Measurements from ENCODE around the gene ADAM15.
A peak's percentile ranks its signal among the peaks of the same experiment; 100 is the strongest.

Gene ADAM15

DNA sequence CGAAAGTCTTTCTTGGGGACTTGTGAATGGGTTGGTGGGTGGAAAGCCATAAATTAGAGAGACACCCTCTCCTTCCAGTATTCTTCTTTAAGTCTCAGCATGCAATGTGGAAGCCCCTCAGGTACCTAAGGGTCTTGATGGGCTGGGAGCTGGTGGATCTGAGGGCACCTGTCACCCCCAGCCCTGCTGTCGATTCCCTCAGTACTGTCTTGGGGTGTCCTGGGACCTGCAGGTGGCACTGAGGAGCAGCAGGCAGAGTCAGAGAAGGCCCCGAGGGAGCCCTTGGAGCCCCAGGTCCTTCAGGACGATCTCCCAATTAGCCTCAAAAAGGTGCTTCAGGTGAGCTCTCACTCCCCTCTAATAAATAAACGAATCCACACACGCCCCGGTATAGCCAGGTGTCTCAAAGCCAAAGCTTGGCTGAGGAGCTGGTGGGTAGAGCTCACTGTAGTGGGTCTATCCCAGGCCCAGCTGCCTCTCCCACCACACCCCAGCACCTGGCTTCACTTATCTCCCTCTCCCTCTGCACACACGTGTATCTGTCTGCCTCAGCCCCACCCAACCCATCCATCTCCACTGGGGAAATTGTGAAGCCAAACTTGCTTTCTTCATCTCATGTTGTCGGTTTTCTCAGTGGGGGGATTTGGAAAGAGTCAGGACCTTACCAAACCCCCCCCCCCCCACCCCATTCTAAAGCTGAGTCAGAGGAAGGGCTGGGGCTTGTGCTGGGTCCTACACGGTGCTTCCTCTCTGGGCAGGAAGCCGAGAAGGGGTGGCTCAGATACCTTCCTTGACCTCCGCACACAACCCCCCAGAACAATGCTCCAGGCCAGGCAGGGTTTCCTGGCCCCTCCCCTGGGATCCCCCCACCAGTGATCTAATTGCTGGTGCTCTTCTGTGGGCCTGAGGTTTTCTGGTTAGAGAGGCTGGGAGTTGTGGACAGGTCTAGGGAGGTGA, 1.6 kb downstream of the ADAM15 start:
- DNase-seq, result no peak

DNA sequence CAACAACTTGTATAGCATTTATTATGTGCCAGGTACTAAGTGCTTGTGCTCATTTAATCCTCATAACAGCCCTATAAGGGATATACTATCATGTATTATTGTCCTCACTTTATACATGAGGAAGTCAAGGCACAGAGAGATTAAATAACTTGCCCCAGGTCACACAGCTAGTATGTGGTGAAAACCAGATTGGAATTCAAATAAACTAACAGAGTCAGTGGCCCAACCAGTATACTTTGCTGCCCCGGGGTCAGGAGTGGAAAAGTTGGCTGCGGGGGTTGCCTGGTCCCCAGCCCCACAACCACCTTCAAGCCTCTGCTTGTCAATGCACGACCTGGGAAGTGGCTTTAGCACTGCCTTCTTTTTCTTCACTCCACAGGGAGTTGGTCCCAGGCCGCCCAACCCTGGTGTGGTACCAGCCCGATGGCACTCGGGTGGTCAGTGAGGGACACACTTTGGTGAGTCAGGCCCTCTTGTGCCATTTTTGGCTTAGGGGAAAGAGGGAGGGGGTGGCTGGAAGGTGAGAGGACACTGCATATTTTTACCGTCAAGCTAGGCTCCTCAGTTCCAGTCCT, 2.5 kb downstream of the ADAM15 start:
- no peak for DNase-seq

DNA sequence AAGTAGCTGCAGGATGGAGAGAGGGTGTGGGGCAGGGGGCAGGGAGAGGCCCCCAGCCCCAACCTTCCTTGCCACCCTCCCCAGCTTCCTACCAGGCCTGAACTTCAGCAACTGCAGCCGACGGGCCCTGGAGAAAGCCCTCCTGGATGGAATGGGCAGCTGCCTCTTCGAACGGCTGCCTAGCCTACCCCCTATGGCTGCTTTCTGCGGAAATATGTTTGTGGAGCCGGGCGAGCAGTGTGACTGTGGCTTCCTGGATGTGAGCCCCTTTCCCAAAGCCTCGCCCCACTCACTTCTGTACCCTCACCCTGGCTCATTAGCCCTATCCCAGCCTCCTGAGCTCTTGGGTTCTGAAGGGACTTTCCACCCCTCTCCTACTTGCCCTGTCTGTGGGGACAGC, 6.0 kb downstream of the ADAM15 start:
- no peak for DNase-seq

DNA sequence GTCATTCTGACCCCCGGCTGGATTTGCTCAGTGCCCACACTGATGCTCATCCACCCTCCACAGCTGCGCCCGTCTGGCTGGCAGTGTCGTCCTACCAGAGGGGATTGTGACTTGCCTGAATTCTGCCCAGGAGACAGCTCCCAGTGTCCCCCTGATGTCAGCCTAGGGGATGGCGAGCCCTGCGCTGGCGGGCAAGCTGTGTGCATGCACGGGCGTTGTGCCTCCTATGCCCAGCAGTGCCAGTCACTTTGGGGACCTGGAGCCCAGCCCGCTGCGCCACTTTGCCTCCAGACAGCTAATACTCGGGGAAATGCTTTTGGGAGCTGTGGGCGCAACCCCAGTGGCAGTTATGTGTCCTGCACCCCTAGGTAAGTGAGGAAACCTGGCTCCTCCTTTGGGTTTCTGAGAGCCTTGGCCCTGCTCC, 6.7 kb downstream of the ADAM15 start:
- no peak for DNase-seq

DNA sequence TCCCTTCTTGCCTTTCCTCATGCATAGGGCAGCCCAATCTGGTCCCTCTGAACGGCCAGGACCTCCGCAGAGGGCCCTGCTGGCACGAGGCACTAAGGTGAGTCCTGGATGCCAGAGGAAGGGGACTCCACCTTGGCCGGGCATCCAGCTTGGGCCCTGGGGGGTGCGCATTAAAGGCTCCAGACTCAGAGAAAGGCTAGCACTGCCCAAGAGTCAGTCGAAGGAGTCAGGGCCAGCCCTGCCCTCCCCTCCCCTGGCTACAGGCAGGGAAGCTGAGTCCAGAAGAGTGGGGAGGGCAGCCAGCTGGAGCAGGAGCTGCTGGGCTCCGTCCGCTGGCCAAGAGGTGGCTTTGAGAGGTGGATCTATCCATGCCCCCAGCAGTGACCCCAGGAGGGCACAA, 9.6 kb downstream of the ADAM15 start:
- no peak for DNase-seq

DNA sequence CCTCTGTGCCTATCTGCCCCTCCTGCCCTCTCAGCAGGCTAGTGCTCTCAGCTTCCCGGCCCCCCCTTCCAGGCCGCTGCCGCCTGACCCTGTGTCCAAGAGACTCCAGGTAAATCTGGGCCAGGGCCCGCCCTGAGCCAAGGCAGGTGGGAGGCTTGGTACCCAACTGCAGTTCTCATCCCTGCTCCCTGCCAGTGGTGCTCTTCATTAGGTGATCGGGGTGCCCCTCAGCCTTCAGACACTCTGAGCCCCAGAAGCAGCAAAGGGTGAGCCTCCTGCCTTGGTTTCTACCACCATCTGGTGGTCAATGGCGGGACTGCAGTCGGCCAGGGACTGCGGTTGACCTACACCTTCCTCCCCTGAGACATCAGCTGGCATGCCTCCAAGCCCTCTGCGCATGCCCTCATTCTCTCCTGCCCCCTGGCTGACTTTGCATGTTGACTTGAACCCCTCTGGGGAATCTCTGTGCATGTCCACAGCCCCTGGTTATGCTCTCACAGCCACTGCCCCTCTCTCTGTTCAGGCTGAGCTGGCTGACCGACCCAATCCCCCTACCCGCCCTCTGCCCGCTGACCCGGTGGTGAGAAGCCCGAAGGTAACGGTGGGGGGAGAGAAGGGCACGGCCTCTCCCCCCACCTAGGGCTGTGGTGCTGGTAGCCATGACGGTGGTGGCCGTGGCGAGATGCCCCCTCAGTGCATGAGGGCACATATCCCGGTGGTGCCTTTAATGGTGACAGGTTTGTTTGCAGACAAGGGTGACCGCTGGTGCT, 10.4 kb downstream of the ADAM15 start:
- DNase-seq, result peak; percentile 93

DNA sequence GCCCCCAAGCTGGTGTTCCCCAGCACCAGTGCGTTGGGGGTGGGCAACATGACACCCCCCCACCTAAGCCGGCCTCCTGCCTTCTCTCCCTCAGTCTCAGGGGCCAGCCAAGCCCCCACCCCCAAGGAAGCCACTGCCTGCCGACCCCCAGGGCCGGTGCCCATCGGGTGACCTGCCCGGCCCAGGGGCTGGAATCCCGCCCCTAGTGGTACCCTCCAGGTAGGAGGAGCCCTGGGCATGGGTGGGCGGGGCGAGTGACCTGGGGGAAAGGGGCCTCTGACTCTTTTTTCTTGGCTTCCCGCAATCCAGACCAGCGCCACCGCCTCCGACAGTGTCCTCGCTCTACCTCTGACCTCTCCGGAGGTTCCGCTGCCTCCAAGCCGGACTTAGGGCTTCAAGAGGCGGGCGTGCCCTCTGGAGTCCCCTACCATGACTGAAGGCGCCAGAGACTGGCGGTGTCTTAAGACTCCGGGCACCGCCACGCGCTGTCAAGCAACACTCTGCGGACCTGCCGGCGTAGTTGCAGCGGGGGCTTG, 11.1 kb downstream of the ADAM15 start:
- DNase-seq, result no peak

DNA sequence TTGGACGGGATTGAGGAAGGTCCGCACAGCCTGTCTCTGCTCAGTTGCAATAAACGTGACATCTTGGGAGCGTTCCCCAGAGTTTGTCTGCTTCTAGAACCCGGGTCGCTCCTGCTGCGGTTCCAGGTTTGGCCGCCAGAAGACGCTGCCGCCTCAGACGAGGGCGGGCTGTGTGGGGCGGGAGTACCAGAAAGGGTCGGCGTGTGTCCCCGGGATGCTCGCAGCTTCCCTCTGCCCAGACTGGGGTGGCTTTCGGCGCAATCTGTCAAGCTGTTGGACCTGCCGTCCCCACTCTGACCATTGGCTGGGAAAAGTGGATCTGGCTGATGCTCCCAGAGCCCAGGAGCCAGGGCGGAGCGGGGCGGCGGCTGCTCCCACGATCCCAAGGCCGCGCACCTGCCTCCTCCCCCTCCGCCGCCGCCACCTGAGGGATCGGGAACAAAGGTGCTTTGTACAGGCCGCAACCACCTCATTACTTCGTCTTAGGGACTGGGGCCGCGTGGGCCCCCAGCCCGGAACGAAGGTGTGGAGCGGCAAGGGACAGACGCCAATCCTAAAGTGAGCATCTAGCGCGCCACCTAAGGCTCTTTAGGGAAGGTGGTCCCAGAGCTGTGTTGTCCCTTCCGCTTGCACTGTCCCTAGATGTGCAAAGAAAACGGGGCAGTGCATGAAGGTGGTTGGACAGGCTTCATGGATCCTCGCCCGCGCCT, 11.7 kb downstream of the ADAM15 start:
- peak; percentile 72 for DNase-seq

DNA sequence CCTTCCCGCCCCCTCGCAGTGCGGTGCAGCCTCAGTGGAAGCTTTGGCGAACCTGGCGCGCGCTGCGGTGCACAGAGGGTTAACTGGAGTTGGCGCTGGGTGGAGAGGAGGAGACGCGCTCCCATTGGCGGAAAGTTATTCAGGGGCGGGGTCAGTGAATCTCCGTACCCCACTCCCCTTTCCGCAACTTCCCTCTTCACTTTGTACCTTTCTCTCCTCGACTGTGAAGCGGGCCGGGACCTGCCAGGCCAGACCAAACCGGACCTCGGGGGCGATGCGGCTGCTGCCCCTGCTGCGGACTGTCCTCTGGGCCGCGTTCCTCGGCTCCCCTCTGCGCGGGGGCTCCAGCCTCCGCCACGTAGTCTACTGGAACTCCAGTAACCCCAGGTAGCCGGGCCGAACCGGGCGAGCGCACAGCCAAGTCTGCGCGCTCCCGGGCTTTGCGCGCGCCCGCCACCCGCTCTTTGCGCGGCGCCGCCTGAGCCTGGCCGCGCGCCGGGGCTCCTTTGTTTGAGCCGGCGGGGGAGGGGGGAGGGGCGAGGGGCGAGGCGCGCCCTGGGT, 12.5 kb downstream of the ADAM15 start, which contains the start of gene EFNA4:
Gene EFNA4, plus strand, starts transcription at position 191 of the 561 bp plus-strand sequence. Its CDS starts 84 bp downstream, at position 275.
- peak; percentile 86 for DNase-seq

DNA sequence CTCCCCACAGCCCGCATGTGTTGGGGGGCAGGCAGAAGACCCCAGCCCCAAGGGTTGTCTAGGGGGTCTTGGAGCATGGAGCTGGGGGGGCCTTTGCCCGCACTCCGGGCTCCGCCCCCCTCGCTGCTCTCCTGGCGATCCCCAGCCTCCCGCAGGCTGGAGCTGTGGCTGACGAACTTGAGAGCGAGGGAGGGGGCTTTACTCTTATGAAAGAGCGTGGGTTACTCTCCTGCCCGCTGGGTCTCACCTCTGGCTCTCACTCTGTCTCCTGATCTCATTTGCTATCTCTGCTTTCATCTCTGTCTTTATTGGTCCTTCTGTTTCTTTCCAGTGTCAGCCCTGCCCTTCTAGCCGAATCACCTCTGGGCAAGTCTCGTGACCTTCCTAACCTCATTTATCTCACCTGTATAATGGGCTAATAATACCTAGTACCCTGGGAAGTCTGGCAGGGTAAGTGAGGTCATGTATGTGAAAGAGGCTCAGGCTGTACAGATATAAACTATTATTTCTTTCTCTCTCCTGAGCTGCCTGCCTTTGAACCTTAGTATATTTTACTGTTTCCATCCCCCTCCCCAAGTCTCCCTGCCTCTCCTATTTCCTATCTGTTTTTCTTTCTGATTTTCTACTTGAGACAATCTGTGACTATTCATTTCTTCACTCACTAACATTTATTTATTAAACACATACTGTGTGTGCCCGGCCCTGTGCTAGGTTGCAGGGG, 13.2 kb downstream of the ADAM15 start:
- no peak for DNase-seq

DNA sequence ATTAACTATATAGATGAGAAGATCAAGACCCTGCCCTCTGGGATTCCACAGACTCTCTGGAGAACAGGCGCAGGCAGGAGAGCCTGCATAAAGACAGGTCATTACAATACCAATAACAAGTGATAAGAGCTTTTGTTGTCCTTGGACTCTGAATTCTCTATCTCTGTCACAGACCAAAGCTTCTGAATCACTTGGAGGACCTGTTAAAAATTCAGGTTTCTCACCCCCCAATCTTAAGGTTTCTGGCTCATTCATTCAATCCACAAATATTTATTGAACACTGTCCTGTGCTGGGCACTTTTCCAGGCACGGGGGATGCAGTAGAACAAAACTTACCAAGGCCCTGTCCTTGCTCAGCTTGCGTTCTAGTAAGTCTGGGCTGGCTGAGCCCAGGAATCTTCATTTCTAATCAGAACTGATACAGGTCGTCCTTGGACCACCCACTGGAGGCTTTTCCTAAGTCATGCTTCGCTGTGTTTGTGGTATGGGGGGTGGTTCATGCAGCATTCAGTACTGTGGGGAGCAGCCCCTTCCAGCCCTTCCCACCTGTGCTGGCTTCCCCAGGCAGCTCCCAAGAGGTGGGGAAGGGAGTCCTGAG, 13.8 kb downstream of the ADAM15 start:
- DNase-seq, result no peak

DNA sequence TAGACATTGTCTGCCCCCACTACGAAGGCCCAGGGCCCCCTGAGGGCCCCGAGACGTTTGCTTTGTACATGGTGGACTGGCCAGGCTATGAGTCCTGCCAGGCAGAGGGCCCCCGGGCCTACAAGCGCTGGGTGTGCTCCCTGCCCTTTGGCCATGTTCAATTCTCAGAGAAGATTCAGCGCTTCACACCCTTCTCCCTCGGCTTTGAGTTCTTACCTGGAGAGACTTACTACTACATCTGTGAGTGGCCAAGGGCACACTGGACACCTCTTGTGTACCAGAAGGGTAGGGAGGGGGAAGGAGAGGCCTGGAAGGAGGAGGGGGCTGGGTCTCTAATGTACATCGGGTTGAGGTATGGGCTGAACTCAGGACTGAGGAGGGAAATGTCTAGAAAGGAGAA, 15.7 kb downstream of the ADAM15 start:
- no peak for DNase-seq

DNA sequence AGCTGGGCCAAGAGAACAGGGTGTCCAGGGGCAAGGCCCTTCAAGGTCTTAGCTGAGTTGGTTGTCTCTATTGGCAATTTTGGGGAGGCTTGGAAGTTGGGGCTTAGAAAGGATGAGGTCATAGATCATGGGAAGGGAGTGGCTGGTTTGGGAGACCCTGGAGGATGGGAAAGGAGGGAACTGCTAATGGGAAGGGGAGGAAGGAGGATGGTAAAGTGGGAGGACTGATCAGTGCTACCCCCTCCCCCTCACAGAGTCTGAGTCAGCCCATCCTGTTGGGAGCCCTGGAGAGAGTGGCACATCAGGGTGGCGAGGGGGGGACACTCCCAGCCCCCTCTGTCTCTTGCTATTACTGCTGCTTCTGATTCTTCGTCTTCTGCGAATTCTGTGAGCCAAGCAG, 17.5 kb downstream of the ADAM15 start:
- no peak for DNase-seq

DNA sequence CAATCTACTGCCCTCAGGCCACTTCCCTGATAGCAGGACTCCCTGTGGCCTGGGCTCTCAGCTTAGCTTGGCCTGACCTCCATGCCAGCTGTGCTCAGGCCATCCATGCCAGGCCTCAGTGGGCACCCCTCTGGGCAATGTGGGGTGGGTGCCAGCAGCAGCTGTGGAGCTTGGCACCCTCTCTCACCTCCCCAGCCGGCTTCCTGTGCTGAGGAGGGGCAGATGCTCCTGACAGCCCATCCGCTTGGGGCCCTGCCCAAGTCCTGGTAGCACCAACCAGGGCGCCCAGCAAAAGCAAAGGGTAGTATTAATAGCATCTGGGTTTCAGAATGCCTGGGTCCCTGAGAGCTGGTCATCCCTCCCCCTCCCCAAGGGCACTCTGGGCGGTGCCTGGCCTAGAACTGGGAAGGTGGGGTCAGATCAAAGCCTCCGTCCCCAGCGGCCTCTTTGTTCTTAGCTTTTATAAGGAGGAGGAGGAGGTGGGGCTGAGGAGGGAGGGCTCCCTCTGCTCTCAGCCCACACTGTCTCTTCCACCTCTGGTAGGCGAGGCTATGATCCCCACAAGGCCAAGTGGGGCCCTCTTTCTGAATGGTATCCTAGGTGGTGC, 18.5 kb downstream of the ADAM15 start:
- no peak for DNase-seq

DNA sequence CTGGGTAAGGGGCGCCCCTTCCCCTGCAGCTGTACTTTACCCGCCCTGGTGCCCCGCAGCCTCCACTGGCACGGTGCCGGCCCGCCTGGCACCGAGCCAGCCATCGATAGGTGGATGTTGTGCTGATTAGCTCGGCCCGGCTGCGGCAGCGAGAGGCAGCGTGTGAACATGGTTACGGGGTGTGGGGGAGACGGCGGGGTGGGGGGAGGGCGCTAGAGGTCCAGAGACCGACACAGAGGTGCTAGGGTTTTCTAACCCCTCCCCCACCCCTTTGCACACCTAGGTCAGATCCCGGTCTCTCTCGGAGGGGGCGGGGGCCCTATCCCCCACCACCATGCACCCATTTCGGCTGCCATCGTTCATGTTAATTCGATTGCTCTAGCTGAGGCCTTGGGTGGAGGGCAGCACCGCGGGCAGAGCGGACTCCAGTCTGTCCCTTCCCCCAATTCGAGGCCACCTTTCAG, 19.1 kb downstream of the ADAM15 start:
- DNase-seq, result no peak

DNA sequence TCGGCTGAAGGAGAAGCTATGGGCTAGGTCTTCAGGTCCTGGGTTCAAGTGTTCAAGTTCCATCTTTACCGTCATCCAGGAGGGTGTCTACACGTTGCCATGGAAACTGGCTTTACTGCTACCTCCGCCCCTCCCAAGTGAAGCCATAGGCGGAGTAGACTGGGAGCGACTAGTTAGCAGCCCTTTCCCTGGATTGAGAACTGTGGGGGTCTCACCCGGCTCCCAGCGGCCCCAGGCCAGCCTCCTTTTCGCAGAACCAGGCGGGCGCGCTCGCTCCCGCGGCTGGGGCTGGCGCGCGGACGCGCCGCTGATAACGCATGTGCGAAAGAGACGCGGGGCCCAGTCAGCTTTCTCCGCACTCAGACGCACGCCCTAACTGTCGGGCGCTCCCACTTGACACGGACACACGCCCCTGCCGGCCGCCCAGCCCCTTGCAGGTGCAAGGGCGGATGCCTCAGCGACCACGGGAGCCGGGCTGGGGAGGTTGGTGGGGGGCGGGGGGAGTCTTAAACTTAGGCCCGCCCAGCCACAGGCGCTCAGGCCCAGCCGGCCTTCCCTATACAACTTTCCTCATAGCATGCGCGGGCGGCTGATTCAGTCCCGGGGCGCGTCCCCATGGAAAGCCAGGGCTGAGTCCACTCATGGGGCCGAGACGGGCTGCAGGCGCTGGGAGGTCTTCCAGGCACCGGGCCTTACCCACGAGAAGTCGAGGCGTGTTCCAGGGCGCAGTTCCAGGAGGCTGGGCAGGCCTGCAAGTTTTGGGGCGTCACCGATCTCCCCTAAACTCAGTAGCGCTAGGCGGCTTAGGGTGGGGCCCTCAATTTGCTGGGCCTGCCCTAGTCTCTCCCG, 19.8 kb downstream of the ADAM15 start:
- DNase-seq, result peak; percentile 86

DNA sequence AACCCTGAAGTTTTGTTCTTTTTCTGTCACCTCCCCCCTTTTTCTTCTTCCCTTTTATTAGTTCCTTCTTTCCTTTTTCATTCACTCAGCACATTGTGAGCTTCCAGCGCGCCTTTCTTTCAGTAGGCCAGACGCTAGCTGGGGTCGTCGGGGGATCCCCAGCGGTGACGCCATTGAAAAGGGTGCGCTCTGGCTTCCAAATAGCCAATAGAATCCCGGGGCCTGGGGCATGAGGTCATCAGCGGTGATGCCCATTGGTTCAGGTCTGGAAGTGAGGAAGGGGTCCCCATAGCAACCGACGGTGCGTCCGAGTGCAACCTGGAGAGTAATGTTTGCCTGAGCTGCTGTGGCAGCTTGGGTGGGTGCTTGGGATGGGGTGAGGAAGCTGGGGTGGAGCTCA, 20.6 kb downstream of the ADAM15 start:
- no peak for DNase-seq

DNA sequence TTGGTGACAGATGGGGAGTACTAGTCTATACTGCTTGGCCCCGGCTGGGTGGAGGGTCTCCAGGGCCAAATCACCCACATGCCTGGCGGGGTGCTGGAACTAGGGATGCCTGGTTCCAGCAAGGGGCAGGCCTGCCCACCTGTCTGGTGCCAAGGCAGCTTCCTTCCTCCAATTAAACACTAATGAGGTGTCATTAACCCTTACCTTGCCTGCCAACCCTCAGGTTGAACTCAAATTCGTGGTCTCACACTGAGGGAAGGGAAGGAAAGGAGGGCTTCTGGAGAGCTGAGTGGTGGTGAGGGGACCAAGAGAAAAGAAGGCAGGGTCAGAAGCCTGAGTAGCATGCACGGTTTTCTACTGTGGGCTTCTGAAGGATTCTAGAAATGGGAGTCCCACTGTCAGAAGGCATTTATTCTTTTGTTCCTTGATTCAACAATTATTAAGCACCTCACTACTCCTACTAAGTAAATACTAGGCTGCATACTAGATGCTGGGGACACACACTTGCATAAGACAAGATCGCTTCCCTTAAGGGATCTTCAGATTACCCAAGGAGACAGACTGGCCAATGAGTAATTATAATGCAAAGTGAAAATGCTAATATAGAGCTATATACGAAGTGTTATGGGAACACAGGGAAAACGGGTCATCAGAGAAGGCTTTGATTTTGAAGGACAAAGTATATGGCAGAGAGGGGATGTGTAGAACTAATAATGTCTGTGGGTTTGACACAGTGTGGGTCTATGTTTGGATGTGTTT, 21.6 kb downstream of the ADAM15 start:
- DNase-seq, result no peak
